Activated T-helper 17 cell treated with anti-CD3 and anti-CD28 coated beads, Interleukin-2, amount 50 U/mL, for 72 hours (primary cell): ENCODE data around the gene CENPO. TPM values are rescaled to one million over a fixed set of nuclear protein-coding genes. Genes with fewer than 3 reads are reported as not detected.

Experiments used
- ATAC-seq: fragments of 150-1000 bp; cut with Tn5 transposase; replicated peaks from 2 replicates; pipeline ENCODE4 v1.10.0; 2021; ENCODE audit warnings: mild to moderate bottlenecking, moderate library complexity
- H3K27ac Mint-ChIP-seq: one replicate; pipeline ENCODE4 v1.8.0; 2022; ENCODE audit warnings: mixed read lengths
- H3K27me3 Mint-ChIP-seq: one replicate; pipeline ENCODE4 v1.8.0; 2022; ENCODE audit warnings: mixed read lengths
- H3K36me3 Mint-ChIP-seq: one replicate; pipeline ENCODE4 v1.8.0; 2022; ENCODE audit warnings: low read depth, mild to moderate bottlenecking, mixed read lengths
- H3K4me1 Mint-ChIP-seq: one replicate; pipeline ENCODE4 v1.8.0; 2022; ENCODE audit warnings: mixed read lengths
- H3K4me3 Mint-ChIP-seq: one replicate; pipeline ENCODE4 v1.8.0; 2022; ENCODE audit warnings: mild to moderate bottlenecking, mixed read lengths
- H3K9me3 Mint-ChIP-seq: one replicate; pipeline ENCODE4 v1.8.0; 2022; ENCODE audit warnings: mixed read lengths
- total RNA-seq, 2 donors: library from RNA; stranded (reverse); gene quantifications; one replicate each; pipeline ENCODE4 v1.2.3, GENCODE V29; 2022

The CENPO gene
- total RNA-seq, 2 donors from 2014 or later: 32.7 to 54.8 TPM

- H3K36me3 Mint-ChIP-seq: peaks cover 72% of the 10 kb centered on the region
- no peaks in the 10 kb centered on the region for H3K27me3 Mint-ChIP-seq
- peak overlapping the region; percentile 16 for H3K27ac Mint-ChIP-seq
- H3K4me3 Mint-ChIP-seq: no peak overlapping the region
- H3K9me3 Mint-ChIP-seq: no peaks in the 10 kb centered on the region
- no peak for ATAC-seq
- peaks cover 28% of the 10 kb centered on the region for H3K4me1 Mint-ChIP-seq
These were observed 13.4 kb downstream of the CENPO start for GRCh38 chr2:24806661-24807036.

DNA sequence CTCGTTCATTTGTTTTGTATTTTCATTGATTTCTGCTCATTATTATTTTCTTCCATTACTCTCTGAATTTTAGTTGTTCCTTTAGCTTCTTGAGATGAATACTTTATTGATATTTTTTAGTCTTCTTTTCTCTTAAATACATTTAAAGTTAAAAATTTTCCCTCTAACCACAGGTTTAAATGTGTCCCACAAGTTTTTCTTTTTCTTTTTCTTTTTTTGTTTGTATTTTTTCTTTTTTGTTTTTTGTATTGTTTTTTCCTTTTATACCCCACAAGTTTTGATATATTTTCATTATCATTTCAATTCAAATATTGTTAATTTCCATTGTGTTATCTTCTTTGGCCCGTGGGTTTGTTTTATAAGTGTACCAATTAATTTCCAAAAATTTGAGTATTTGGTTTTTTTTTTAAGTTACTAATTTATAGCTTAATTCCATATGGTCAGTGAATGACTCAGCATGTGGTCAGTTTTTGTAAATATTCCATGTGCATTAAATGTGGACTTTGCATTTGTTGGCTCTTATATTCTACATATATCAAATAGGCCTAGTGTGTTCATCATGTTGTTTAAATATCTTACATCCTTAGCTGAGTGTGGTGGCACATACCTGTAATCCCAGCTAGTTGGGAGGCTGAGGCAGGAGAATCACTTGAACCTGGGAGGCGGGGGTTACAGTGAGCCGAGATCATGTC is 16.2 kb downstream of the CENPO start:
- Mint-ChIP-seq H3K36me3 (peaks cover 69% of the 10 kb centered on the region), H3K4me1 (peaks cover 19% of the 10 kb centered on the region), H3K27me3 (no peaks in the 10 kb centered on the region), H3K9me3 (no peaks in the 10 kb centered on the region), H3K4me3 (peak overlapping the region; percentile 59), H3K27ac (peak overlapping the region; percentile 66)
- no peak for ATAC-seq

- no peak for ATAC-seq
- Mint-ChIP-seq H3K4me1 (peaks cover 7% of the 10 kb centered on the region), H3K27ac (no peak overlapping the region), H3K27me3 (no peaks in the 10 kb centered on the region), H3K36me3 (peaks cover 74% of the 10 kb centered on the region), H3K9me3 (no peaks in the 10 kb centered on the region), H3K4me3 (no peak overlapping the region)
These were observed 20.5 kb downstream of the CENPO start for GRCh38 chr2:24813691-24814137.

GRCh38 chr2:24814516-24814915 is 21.3 kb downstream of the CENPO start:
- H3K36me3 Mint-ChIP-seq: peaks cover 74% of the 10 kb centered on the region
- H3K4me3 Mint-ChIP-seq: no peak overlapping the region
- H3K27me3 Mint-ChIP-seq: no peaks in the 10 kb centered on the region
- ATAC-seq: no peak
- no peak overlapping the region for H3K27ac Mint-ChIP-seq
- no peaks in the 10 kb centered on the region for H3K9me3 Mint-ChIP-seq
- H3K4me1 Mint-ChIP-seq: no peaks in the 10 kb centered on the region

DNA sequence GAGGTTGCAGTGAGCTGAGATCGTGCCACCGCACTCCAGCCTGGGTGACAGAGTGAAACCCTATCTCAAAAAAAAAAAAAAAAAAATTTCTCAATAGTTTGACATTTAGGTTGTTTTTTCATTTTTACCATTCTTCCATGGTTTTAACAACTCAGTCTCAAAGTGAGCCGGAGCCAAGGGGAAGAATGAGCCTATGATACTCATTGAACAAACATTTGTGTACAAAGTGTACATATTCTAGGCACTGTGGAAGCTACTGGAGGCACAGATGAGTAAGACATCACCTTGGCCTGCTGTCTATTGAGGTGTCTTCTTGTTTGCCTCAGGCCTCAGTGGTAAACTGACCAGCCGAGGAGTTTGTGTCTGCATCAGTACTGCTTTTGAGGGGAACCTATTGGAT is 21.9 kb downstream of the CENPO start:
- H3K4me1 Mint-ChIP-seq: no peaks in the 10 kb centered on the region
- no peaks in the 10 kb centered on the region for H3K27me3 Mint-ChIP-seq
- H3K27ac Mint-ChIP-seq: no peak overlapping the region
- H3K4me3 Mint-ChIP-seq: no peak overlapping the region
- peaks cover 79% of the 10 kb centered on the region for H3K36me3 Mint-ChIP-seq
- H3K9me3 Mint-ChIP-seq: no peaks in the 10 kb centered on the region
- ATAC-seq: no peak

DNA sequence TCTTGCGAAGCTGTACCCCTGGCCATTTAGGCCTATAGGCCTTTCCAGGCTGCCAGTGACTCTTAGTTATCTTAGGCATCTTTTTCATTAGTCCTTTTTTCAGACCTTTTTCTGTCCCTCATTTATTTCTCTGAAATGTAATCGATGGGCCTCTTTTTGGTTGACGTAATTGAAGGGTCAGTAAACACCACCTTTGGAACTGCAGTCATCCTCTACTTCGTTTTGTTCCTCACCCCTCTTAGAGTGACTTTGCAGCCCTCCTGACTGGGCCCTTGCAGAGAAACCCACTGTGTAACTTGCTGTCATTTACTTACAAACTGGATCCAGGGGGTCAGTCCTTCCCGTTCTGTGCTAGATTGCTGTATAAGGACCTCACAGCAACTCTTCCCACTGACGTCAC is 23.2 kb downstream of the CENPO start:
- Mint-ChIP-seq H3K9me3 (no peaks in the 10 kb centered on the region), H3K4me1 (no peaks in the 10 kb centered on the region), H3K36me3 (peaks cover 91% of the 10 kb centered on the region), H3K27me3 (no peaks in the 10 kb centered on the region), H3K27ac (peak overlapping the region; percentile 50), H3K4me3 (no peak overlapping the region)
- no peak for ATAC-seq

DNA sequence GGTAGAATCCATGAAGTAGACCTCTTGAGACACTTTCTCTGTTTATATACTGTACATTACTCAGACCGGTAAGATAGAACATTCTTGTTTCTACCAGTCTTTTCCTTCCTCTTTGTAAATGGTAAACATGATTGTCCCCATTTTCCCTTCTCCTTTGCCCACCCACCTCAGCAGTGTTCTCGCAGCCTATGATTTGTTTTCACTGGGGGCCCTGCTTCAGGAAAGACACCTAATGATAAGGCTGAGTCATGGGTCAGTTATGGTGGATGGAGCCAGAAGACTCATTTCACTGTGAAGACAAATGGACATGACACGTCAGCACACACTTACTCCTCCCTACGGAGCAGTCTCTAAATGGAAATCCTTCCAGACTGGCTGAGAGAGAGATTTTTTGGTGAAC is 23.7 kb downstream of the CENPO start:
- Mint-ChIP-seq H3K4me1 (no peaks in the 10 kb centered on the region), H3K27ac (peak overlapping the region; percentile 50), H3K27me3 (no peaks in the 10 kb centered on the region), H3K4me3 (no peak overlapping the region), H3K9me3 (no peaks in the 10 kb centered on the region), H3K36me3 (peaks cover 93% of the 10 kb centered on the region)
- ATAC-seq: no peak

- H3K4me3 Mint-ChIP-seq: no peak overlapping the region
- peaks cover 100% of the 10 kb centered on the region for H3K36me3 Mint-ChIP-seq
- no peaks in the 10 kb centered on the region for H3K27me3 Mint-ChIP-seq
- ATAC-seq: no peak
- peak overlapping the region; percentile 61 for H3K27ac Mint-ChIP-seq
- H3K4me1 Mint-ChIP-seq: no peaks in the 10 kb centered on the region
- no peaks in the 10 kb centered on the region for H3K9me3 Mint-ChIP-seq
These were observed 25.5 kb downstream of the CENPO start for GRCh38 chr2:24818721-24819167.

DNA sequence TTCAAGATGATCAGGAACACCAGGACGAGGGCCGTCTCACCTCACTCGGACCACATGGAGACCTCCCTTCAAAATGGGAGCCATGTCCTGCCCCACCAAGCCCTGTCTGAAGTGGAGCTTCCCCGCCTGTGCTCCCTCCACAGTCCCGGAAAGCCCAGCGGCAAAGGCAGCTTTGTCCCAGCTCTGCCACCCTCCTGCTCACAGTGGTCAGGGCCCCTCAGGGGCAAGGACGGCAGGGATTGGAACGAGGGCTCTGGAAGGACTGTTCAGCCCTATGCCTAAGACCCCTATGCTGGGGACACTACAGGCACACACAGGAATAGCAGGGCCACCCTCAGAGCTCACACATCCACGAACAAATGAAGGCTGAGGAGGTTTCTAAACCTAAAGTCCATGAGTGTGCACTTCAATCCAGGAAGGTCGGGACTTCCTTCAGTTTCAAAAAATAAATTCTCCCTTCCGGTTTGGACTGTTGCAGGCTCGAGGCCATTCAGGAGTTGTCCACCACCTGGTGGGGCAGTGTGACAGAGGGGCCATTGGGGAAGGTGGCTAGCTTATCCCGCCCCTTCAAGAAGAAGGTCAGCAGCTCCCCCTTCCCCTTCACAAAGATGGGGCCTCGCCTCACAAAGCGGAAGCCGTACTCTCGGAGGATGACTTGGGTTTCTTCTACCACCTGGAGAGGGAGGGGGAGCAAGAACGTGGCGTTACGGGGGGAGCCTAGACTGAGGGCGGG is 26.4 kb downstream of the CENPO start:
- peaks cover 100% of the 10 kb centered on the region for H3K36me3 Mint-ChIP-seq
- no peaks in the 10 kb centered on the region for H3K27me3 Mint-ChIP-seq
- no peak overlapping the region for H3K27ac Mint-ChIP-seq
- H3K9me3 Mint-ChIP-seq: no peaks in the 10 kb centered on the region
- H3K4me1 Mint-ChIP-seq: no peaks in the 10 kb centered on the region
- ATAC-seq: no peak
- no peak overlapping the region for H3K4me3 Mint-ChIP-seq

DNA sequence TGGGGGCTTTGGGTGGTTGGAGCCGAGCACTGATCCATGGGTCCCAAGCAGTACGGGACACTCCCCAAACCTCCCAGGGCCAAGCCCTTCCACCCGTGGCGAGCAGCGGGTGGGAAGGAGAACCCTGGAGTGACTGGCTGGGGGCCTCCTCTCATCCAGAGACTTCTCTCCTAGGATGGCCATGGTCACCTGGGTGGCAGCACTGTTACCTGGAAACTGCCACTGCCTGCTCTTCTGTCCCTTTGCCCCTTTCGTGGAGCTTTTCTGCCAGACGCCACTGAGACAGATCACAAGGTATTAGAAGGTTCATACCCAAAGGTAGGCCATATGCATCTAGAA is 26.9 kb downstream of the CENPO start:
- Mint-ChIP-seq H3K36me3 (peaks cover 99% of the 10 kb centered on the region), H3K27me3 (no peaks in the 10 kb centered on the region), H3K4me1 (no peaks in the 10 kb centered on the region), H3K9me3 (no peaks in the 10 kb centered on the region), H3K27ac (no peak overlapping the region), H3K4me3 (no peak overlapping the region)
- no peak for ATAC-seq

DNA sequence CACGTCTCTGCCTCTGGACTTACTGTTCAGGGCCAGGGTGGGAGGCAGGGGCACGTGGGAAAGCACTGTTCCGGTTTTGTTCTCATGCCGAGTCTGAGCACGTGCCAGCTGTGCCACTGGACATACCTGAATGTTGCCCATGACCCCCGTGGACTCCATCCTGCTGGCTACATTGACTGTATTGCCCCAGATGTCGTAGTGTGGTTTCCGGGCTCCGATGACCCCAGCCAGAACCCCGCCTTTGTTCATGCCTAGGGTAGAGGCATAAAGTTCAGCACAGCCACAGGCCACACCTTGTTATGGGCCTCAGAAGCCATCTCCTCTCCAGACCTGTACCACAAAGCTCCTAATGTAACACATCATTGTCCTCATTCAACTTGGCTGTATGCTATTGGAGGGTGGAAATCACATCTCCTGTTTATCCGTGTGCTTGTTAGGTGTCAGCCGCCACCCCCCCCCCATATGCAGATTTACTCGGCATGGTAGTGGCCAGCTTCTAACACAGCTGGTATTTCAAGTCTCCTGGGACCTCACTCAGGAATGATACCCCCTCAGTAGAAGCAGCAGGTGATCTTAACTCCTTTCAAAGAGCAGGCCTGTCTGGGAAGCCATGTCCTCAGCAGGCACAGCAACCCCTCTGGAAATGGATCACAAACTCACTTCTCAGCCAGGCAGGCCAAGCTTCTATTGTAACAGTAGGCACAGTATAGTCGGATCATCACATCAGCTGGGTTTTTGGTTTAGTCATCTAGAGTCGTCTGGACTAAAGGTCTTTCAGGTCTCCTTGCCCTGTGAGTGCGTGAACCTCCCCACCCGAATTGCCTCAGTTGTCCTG is 27.6 kb downstream of the CENPO start:
- Mint-ChIP-seq H3K36me3 (peaks cover 93% of the 10 kb centered on the region), H3K9me3 (no peaks in the 10 kb centered on the region), H3K4me1 (peaks cover 3% of the 10 kb centered on the region), H3K4me3 (no peak overlapping the region), H3K27ac (peak overlapping the region; percentile 72), H3K27me3 (no peaks in the 10 kb centered on the region)
- ATAC-seq: no peak

GRCh38 chr2:24821433-24821891 is 28.2 kb downstream of the CENPO start:
- Mint-ChIP-seq H3K4me1 (peaks cover 7% of the 10 kb centered on the region), H3K27ac (peak overlapping the region; percentile 72), H3K9me3 (no peaks in the 10 kb centered on the region), H3K36me3 (peaks cover 86% of the 10 kb centered on the region), H3K4me3 (no peak overlapping the region), H3K27me3 (no peaks in the 10 kb centered on the region)
- no peak for ATAC-seq

DNA sequence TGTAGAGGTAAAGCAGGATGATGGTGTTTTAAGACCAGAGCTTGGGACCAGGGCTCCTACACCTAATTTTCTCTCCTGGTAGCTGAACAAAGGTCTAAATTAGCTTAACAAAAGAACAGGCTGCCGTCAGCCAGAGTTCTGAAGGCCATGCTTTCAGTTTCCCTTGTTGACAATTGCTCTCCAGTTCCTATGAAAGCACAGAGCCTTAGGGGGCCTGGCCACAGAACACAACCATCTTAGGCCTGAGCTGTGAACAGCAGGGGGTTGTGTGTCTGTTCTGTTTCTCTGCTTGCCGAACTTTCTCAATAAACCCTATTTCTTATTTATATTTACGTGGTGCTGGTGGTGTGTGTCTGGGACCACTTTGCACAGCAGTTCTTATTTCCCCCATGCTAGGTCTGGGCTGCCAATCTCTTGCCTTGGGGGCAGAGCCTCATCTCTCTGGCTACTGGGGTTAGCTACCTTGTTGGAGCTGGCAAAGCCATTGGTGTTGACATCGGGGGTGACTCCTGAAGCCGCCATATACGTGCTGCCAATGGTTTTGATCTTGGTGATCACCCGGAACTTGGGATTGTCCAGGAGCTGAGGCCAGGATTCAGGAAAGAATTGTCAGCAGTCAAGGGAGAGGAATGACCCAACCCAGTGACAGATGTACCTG is 29.0 kb downstream of the CENPO start:
- no peak overlapping the region for H3K27ac Mint-ChIP-seq
- peaks cover 11% of the 10 kb centered on the region for H3K4me1 Mint-ChIP-seq
- peaks cover 79% of the 10 kb centered on the region for H3K36me3 Mint-ChIP-seq
- H3K27me3 Mint-ChIP-seq: no peaks in the 10 kb centered on the region
- no peak for ATAC-seq
- H3K4me3 Mint-ChIP-seq: no peak overlapping the region
- H3K9me3 Mint-ChIP-seq: no peaks in the 10 kb centered on the region

GRCh38 chr2:24824071-24824588 is 30.9 kb downstream of the CENPO start:
- Mint-ChIP-seq H3K36me3 (peaks cover 64% of the 10 kb centered on the region), H3K9me3 (no peaks in the 10 kb centered on the region), H3K4me1 (peaks cover 19% of the 10 kb centered on the region), H3K4me3 (no peak overlapping the region), H3K27me3 (no peaks in the 10 kb centered on the region), H3K27ac (no peak overlapping the region)
- no peak for ATAC-seq
